ENCODE data around the gene SINHCAF. TPM values are rescaled to one million over a fixed set of nuclear protein-coding genes. Genes with fewer than 3 reads are reported as not detected.

SINHCAF gene
- total RNA-seq, 1 experiment from 2014 or later, result 152 TPM

DNA sequence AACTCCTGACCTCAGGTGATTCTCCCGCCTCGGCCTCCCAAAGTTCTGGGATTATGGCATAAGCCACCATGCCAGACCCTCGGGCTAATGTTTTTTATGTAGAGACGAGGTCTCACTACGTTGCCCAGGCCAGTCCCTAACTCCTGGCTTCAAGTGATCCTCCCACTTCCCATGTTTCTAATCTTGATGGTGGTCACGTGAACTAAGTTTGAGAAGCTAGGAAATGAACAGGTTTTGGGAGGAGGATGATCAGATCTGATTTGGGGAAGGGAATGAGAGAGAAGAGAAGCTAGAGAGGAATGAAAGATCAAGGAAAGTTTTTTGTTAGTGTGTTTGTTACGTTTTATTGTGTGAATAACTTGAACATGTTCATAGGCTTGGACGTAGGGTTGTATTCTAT, 17.2 kb upstream of the SINHCAF start:
- Histone ChIP-seq H3K4me3 (no peak overlapping the region), H3K36me3 (ENCODE audit: low read depth) (no peaks in the 10 kb centered on the region), H4K20me1 (ENCODE audit: insufficient read depth) (no peaks in the 10 kb centered on the region), H3F3A (ENCODE audit: insufficient read depth, low read depth) (peaks cover 11% of the 10 kb centered on the region), H3K79me2 (ENCODE audit: low read depth) (no peaks in the 10 kb centered on the region), H3K27me3 (ENCODE audit: insufficient read depth, low read depth) (no peaks in the 10 kb centered on the region), H2AFZ (no peak overlapping the region), H3K4me1 (replicated peaks; ENCODE audit: insufficient read depth) (peaks cover 15% of the 10 kb centered on the region), H3K27ac (no peak overlapping the region), H3K9me3 (ENCODE audit: insufficient read depth, low read depth) (no peaks in the 10 kb centered on the region), H3K9me2 (ENCODE audit: insufficient read depth) (no peaks in the 10 kb centered on the region), H3K4me2 (no peak overlapping the region)
- no peak for TF ChIP-seq EZH2 (IDR thresholded peaks at IDR 0.05; ENCODE audit: low read depth)
- TF ChIP-seq, protein P1, sequence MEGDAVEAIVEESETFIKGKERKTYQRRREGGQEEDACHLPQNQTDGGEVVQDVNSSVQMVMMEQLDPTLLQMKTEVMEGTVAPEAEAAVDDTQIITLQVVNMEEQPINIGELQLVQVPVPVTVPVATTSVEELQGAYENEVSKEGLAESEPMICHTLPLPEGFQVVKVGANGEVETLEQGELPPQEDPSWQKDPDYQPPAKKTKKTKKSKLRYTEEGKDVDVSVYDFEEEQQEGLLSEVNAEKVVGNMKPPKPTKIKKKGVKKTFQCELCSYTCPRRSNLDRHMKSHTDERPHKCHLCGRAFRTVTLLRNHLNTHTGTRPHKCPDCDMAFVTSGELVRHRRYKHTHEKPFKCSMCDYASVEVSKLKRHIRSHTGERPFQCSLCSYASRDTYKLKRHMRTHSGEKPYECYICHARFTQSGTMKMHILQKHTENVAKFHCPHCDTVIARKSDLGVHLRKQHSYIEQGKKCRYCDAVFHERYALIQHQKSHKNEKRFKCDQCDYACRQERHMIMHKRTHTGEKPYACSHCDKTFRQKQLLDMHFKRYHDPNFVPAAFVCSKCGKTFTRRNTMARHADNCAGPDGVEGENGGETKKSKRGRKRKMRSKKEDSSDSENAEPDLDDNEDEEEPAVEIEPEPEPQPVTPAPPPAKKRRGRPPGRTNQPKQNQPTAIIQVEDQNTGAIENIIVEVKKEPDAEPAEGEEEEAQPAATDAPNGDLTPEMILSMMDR (conservative IDR thresholded peaks at IDR 0.05), result no peak
- ChIA-PET POLR2A (ENCODE audit: unreplicated experiment) (no interaction called here), CTCF (no interaction called here)
- no peak for DNase-seq
- no TSS peak for BruUV-seq (replicated peaks)
- intact Hi-C loops (cut with micrococcal nuclease; ENCODE audit: unreplicated experiment), result no loop called here

DNA sequence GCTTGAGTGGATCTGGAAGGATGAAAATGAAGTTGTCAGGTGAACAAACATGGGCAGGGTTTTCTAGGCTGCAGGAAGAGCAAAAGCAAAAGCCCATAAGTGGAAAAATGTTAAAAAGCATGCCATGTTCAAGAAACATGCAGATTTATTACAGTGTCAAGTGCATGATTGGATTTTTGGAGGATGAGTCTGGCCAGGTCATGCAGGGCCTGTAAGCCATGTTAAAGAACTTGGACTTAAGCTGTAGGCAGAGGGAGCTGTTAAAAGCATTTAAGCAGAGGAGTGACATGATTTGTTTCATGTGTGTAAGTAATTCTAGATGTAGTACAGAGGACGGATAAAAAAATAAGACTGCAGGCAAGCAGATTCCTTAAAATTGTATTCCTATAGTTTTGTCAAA, 16.3 kb upstream of the SINHCAF start:
- TF ChIP-seq, protein P1 (conservative IDR thresholded peaks at IDR 0.05), result no peak
- TF ChIP-seq EZH2 (IDR thresholded peaks at IDR 0.05; ENCODE audit: low read depth), result no peak
- intact Hi-C loops (cut with micrococcal nuclease; ENCODE audit: unreplicated experiment), result no loop called here
- Histone ChIP-seq H3K27ac (no peak overlapping the region), H3F3A (ENCODE audit: insufficient read depth, low read depth) (peaks cover 11% of the 10 kb centered on the region), H3K36me3 (ENCODE audit: low read depth) (no peaks in the 10 kb centered on the region), H3K4me1 (replicated peaks; ENCODE audit: insufficient read depth) (peaks cover 15% of the 10 kb centered on the region), H3K9me2 (ENCODE audit: insufficient read depth) (no peaks in the 10 kb centered on the region), H3K79me2 (ENCODE audit: low read depth) (no peaks in the 10 kb centered on the region), H3K9me3 (ENCODE audit: insufficient read depth, low read depth) (no peaks in the 10 kb centered on the region), H4K20me1 (ENCODE audit: insufficient read depth) (no peaks in the 10 kb centered on the region), H3K4me2 (no peak overlapping the region), H2AFZ (no peak overlapping the region), H3K4me3 (no peak overlapping the region), H3K27me3 (ENCODE audit: insufficient read depth, low read depth) (no peaks in the 10 kb centered on the region)
- DNase-seq, result no peak
- ChIA-PET POLR2A (ENCODE audit: unreplicated experiment) (interaction anchor here (0.6 kb wide), 1 partner anchor 32 kb away, joined by 7 read pairs; no protein-coding TSS in a partner anchor), CTCF (no interaction called here)
- no TSS peak for BruUV-seq (replicated peaks)

DNA sequence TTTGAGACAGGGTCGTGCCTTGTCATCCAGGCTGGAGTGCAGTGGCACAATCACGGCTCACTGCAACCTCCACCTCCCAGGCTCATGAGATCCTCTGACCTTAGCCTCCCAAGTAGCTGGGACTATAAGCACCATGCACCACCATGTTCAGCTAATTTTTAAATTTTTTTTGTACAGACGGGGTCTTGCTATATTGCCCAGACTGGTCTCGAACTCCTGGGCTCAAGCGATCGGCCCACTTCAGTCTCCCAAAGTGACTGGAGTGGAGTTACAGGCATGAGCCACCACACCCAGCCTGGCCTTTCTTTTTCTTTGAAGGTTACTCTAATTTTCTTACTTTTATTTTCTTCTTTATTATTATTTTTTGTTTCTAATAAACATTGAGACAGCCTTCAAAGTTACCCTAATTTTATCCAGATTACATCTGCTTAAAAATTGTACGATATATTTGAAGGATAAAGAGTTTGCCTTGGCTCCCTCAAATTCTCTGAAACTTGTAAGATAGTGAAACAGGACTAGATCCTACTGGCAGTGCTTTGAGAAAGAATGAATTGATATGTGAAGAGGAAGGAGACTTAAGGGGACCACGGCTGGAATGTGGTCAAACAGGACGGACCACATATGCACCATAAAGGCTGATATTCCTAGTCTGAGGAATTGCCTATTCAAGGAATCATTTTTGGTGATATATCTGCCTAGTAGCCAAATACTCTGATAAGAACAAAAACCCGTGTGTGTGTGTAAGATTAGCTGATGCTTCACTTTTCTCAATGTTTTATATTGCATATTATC, 14.1 kb upstream of the SINHCAF start:
- H3K9me3 ChIP-seq (ENCODE audit: insufficient read depth, low read depth), result no peaks in the 10 kb centered on the region
- no TSS peak for BruUV-seq (replicated peaks)

More for the DNA sequence above, 14.1 kb upstream of the SINHCAF start:
- H3K9me2 ChIP-seq (ENCODE audit: insufficient read depth), result no peaks in the 10 kb centered on the region
- no peak overlapping the region for H2AFZ ChIP-seq
- H4K20me1 ChIP-seq (ENCODE audit: insufficient read depth), result no peaks in the 10 kb centered on the region
- no peak overlapping the region; the same call in 1 of the 2 replicates for H3K4me3 ChIP-seq
- H3K79me2 ChIP-seq (ENCODE audit: low read depth), result no peaks in the 10 kb centered on the region
- H3K27ac ChIP-seq, result peak overlapping the region; percentile 25; the same call in 1 of the 2 replicates
- peak overlapping the region; percentile 61 for H3K4me2 ChIP-seq
- ChIA-PET CTCF (interaction anchor here (0.6 kb wide), 1 partner anchor 9 kb away, joined by 4 read pairs; no protein-coding TSS in a partner anchor), POLR2A (ENCODE audit: unreplicated experiment) (interaction anchor here (0.6 kb wide), 2 partner anchors 23 to 334 kb away, joined by 7 to 22 read pairs; no protein-coding TSS in a partner anchor)
- no peak for TF ChIP-seq EZH2 (IDR thresholded peaks at IDR 0.05; ENCODE audit: low read depth)
- TF ChIP-seq, protein P1 (conservative IDR thresholded peaks at IDR 0.05), result no peak
- peaks cover 15% of the 10 kb centered on the region for H3K4me1 ChIP-seq (replicated peaks; ENCODE audit: insufficient read depth)
- H3K27me3 ChIP-seq (ENCODE audit: insufficient read depth, low read depth), result no peaks in the 10 kb centered on the region
- H3K36me3 ChIP-seq (ENCODE audit: low read depth), result no peaks in the 10 kb centered on the region
- intact Hi-C loops (cut with micrococcal nuclease; ENCODE audit: unreplicated experiment), result loop anchor here (1.0 kb wide), 1 partner anchor 30 kb away; no protein-coding TSS in a partner anchor
- peaks cover 11% of the 10 kb centered on the region for H3F3A ChIP-seq (ENCODE audit: insufficient read depth, low read depth)
- DNase-seq, result peak; percentile 60 to 70

All from PC-9 (cell line).